GM12891 (cell line): Measurements from ENCODE around the gene HOXA11.

ENCODE experiments used
- DNase-seq: peaks from one replicate; pipeline ENCODE4 v3.0.0; 2011; ENCODE audit warnings: low spot score; ENCODE audit not compliant: insufficient read length
- FAIRE-seq: peaks from 2 replicates; lab custom pipeline; 2011; peaks lifted over from hg19 to GRCh38; lab: Jason Lieb, UNC
- PAX5 ChIP-seq: IDR thresholded peaks from 2 replicates; pipeline ENCODE4 v1.6.1; 2011; ENCODE audit warnings: low read length, moderate library complexity, mild to moderate bottlenecking; ENCODE audit not compliant: insufficient read depth, severe bottlenecking
- POLR2A ChIP-seq: IDR thresholded peaks from 2 replicates; pipeline ENCODE4 v1.6.1; 2011; ENCODE audit warnings: low read depth, low read length, control low read depth
- POLR2AphosphoS5 ChIP-seq: IDR thresholded peaks from 2 replicates; pipeline ENCODE4 v1.6.1; 2011; ENCODE audit warnings: low read depth, low read length, control low read depth
- POU2F2 ChIP-seq: IDR thresholded peaks from 2 replicates; pipeline ENCODE4 v1.6.1; 2011; ENCODE audit warnings: low read depth, mild to moderate bottlenecking, control low read depth, low read length, moderate library complexity
- SPI1 ChIP-seq: IDR thresholded peaks from 2 replicates; pipeline ENCODE4 v1.6.1; 2011; ENCODE audit warnings: low read depth, low read length, control low read depth
- TAF1 ChIP-seq: IDR thresholded peaks from 2 replicates; pipeline ENCODE4 v1.6.1; 2011; ENCODE audit warnings: low read depth, low read length, control low read depth

The HOXA11 gene

DNA sequence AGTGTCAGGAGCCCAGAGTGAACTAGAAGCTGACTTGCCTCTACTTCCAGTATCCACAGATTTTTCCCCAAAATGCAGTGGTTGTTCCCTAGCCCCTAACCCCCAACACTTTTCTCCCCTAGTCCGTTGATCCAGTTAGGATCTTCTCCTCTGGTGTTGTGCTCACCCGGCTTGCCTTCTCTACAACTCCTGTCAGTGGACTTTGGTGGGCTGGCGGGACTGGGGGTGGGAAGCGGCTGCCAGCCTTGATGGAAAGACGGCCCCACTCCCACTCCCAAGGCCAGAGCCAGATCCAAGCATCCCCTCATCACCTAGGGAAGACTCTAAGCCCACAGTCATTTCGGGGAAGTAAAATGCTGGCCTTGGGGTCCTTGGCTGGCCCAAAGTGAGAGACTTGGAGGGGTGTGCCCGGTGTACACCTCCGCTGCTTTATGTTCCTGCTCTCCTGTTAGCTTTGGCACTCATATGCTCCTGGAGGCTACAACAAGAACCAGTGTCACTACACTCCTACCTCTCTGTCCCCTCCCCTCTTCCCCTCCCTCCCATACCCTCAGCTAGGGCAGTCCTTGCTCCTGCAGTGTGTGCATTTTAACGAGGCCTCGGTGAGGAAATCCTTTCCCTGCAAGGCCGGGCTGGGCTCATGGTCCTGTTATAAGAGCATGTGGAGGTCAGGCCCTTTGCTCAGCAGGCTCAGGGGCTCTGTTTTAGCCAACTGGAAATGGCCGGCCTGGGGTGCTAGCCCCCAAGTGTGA lies 10.0 kb downstream of the HOXA11 start:
- FAIRE-seq (no peak), DNase-seq (no peak)

GRCh38 chr7:27173956-27174873 lies 10.8 kb downstream of the HOXA11 start, which contains the start of gene HOXA10:
TSS of gene HOXA10 (minus strand) at chr7:27174320. CDS start at chr7:27174306, 14 bp downstream.
- DNase-seq (no peak), FAIRE-seq (no peak)

More for the DNA sequence above, 10.0 kb downstream of the HOXA11 start:
- no peak for TF ChIP-seq POLR2A
- TF ChIP-seq PAX5 = no peak
- TF ChIP-seq POU2F2 = no peak
- TF ChIP-seq SPI1 = no peak
- TF ChIP-seq POLR2AphosphoS5 = no peak
- TF ChIP-seq TAF1 = no peak

DNA sequence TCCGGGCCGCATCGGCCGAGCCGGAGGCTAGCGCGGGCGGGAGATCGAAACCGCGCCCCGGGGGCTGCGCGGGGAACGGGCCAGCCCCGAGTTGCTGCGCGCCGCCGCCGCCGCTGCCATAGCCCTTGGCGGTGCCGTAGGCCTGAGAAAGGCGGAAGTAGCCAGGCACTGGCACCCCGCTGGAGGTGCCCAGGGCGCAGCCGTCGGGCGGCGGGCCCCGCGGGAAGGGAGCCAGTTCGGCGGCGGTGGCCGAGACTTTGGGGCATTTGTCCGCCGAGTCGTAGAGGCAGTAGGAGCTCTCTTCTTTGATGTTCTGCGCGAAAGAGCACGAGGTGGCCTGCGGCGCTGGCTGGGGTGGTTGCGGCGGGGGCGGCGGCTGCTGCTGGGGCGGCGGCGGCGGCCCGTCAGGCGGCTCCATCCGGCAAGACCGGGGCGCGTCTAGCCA lies 11.5 kb downstream of the HOXA11 start:
- TF ChIP-seq PAX5 (no peak), POLR2A (no peak), POLR2AphosphoS5 (no peak)
- DNase-seq (no peak), FAIRE-seq (no peak)

More at GRCh38 chr7:27173956-27174873, 10.8 kb downstream of the HOXA11 start, which contains the start of gene HOXA10:
- no peak for TF ChIP-seq TAF1

- no peak for FAIRE-seq
Observed at GRCh38 chr7:27172823-27173510, 12.1 kb downstream of the HOXA11 start.

GRCh38 chr7:27172315-27172774 lies 12.7 kb downstream of the HOXA11 start:
- DNase-seq (no peak), FAIRE-seq (no peak)
- TF ChIP-seq POU2F2 (no peak), POLR2AphosphoS5 (no peak), PAX5 (no peak)

More at GRCh38 chr7:27172823-27173510, 12.1 kb downstream of the HOXA11 start:
- TF ChIP-seq POLR2AphosphoS5 (no peak), TAF1 (no peak), POU2F2 (no peak), POLR2A (no peak), SPI1 (no peak), PAX5 (no peak)
- DNase-seq = no peak

- TF ChIP-seq TAF1 (no peak), SPI1 (no peak), PAX5 (no peak), POLR2AphosphoS5 (no peak), POU2F2 (no peak), POLR2A (no peak)
- DNase-seq (no peak), FAIRE-seq (no peak)
Observed at GRCh38 chr7:27171637-27172314, 13.3 kb downstream of the HOXA11 start.

GRCh38 chr7:27171325-27171636 lies 13.8 kb downstream of the HOXA11 start:
- FAIRE-seq (no peak), DNase-seq (no peak)
- TF ChIP-seq POU2F2 (no peak), SPI1 (no peak), POLR2A (no peak), POLR2AphosphoS5 (no peak), TAF1 (no peak), PAX5 (no peak)

- DNase-seq (no peak), FAIRE-seq (no peak)
- no peak for TF ChIP-seq SPI1
- no peak for TF ChIP-seq TAF1
- no peak for TF ChIP-seq POU2F2
- TF ChIP-seq POLR2A = no peak
- no peak for TF ChIP-seq PAX5
- no peak for TF ChIP-seq POLR2AphosphoS5
Observed at GRCh38 chr7:27170426-27171324, 14.4 kb downstream of the HOXA11 start.
